GM12878 (cell line): ENCODE data around the gene DNA2. TPM values are rescaled to one million over a fixed set of nuclear protein-coding genes. Genes with fewer than 3 reads are reported as not detected.
"Not testable (repeated sequence)": the region's sequence is repeated elsewhere in the genome, so short reads cannot be mapped to it uniquely, and the experiment has no call there.

Experiments used
- ATAC-seq: fragments of 200-7000 bp; cut with Tn5 transposase; 3 replicates; pipeline ENCODE4 v1.9.1; 2020; ENCODE audit warnings: mild to moderate bottlenecking, moderate library complexity
- BruUV-seq: library from RNA; stranded (reverse); fragments of 400-500 nt; replicated peaks from 2 replicates; lab custom pipeline; 2021; lab: Mats Ljungman, UMichigan
- CTCF ChIA-PET: fragments of 300-600 bp; sonication (Branson Sonifier 250); formaldehyde crosslinking; extraction: SDS; loops from one replicate; lab custom pipeline; 2021; ENCODE audit warnings: inconsistent platforms; lab: Yijun Ruan, JAX
- POLR2A ChIA-PET: fragments of 350-600 bp; formaldehyde crosslinking; extraction: SDS; loops from one replicate; lab custom pipeline; 2021; ENCODE audit warnings: inconsistent platforms; lab: Charles Lee
- RAD21 ChIA-PET: fragments of 300-600 bp; sonication (Branson Sonifier 250); formaldehyde crosslinking; loops from one replicate; lab custom pipeline; 2023; ENCODE audit warnings: antibody characterized with exemption; ENCODE audit not compliant: unreplicated experiment; lab: Charles Lee
- SMC1A ChIA-PET: fragments of 300-600 bp; sonication (Branson Sonifier 250); formaldehyde crosslinking; loops from one replicate; lab custom pipeline; 2023; ENCODE audit not compliant: unreplicated experiment, uncharacterized antibody; lab: Charles Lee
- DNase-seq: peaks from one replicate; pipeline ENCODE4 v3.0.0-alpha.2; 2011; ENCODE audit warnings: low read depth, low spot score
- FAIRE-seq: peaks from 3 replicates; lab custom pipeline; 2011; peaks lifted over from hg19 to GRCh38; lab: Jason Lieb, UNC
- H2AFZ ChIP-seq: 2 replicates; pipeline ENCODE4 v1.6.0; 2011; ENCODE audit warnings: low read depth, low read length, control low read depth; ENCODE audit not compliant: control insufficient read depth
- H3K27ac ChIP-seq: 2 replicates; pipeline ENCODE4 v1.5.1; 2011; ENCODE audit warnings: control low read depth; ENCODE audit not compliant: control insufficient read depth, insufficient read depth
- H3K27me3 ChIP-seq, 2 experiments: replicated peaks in 1 of 2; 2 replicates each; pipeline versions ENCODE4 v1.6.0 to v1.6.1; 2011; ENCODE audit warnings: low read length in 1 of 2; ENCODE audit not compliant: control insufficient read depth in 2 of 2, insufficient read depth in 2 of 2
- H3K36me3 ChIP-seq, 2 experiments: 2 replicates each; pipeline ENCODE4 v1.5.1; 2011; ENCODE audit warnings: low read length in 1 of 2; ENCODE audit not compliant: control insufficient read depth in 2 of 2, insufficient read depth in 2 of 2
- H3K4me1 ChIP-seq: 2 replicates; pipeline ENCODE4 v1.6.1; 2011; ENCODE audit warnings: mild to moderate bottlenecking, low read length, moderate library complexity, mixed read lengths; ENCODE audit not compliant: control insufficient read depth, insufficient read depth
- H3K4me2 ChIP-seq: 2 replicates; pipeline ENCODE4 v1.6.0; 2011; ENCODE audit warnings: control low read depth; ENCODE audit not compliant: control insufficient read depth, insufficient read depth
- H3K4me3 ChIP-seq: fragments of 200-600 bp; sonication (generic); 2 replicates; pipeline ENCODE4 v1.5.1; 2016
- H3K79me2 ChIP-seq: 2 replicates; pipeline ENCODE4 v1.6.0; 2011; ENCODE audit warnings: low read length; ENCODE audit not compliant: control insufficient read depth, insufficient read depth
- H3K9ac ChIP-seq: 2 replicates; pipeline ENCODE4 v1.8.0; 2011; ENCODE audit warnings: low read length, control low read depth, mixed read lengths; ENCODE audit not compliant: control insufficient read depth, insufficient read depth
- H3K9me3 ChIP-seq: replicated peaks from 3 replicates; pipeline ENCODE4 v1.5.1; 2011; ENCODE audit warnings: mild to moderate bottlenecking, low read length; ENCODE audit not compliant: control insufficient read depth, insufficient read depth
- H4K20me1 ChIP-seq: 2 replicates; pipeline ENCODE4 v1.6.0; 2011; ENCODE audit not compliant: control insufficient read depth, insufficient read depth
- ATF3 ChIP-seq: IDR thresholded peaks from 2 replicates; pipeline ENCODE4 v1.6.1; 2011; ENCODE audit warnings: low read depth, mild to moderate bottlenecking, low read length, moderate library complexity, borderline replicate concordance; ENCODE audit errors: extremely low read depth
- BMI1 ChIP-seq: fragments of 450-650 bp; IDR thresholded peaks from 2 replicates; pipeline ENCODE4 v1.6.1; 2016; ENCODE audit warnings: mild to moderate bottlenecking, moderate library complexity, borderline replicate concordance
- JUND ChIP-seq: IDR thresholded peaks from 2 replicates; pipeline ENCODE4 v1.6.1; 2012; ENCODE audit warnings: low read depth, mild to moderate bottlenecking, low read length, improper control_type of control experiment, moderate library complexity
- LARP7 ChIP-seq: fragments of 450-650 bp; IDR thresholded peaks from 2 replicates; pipeline ENCODE4 v1.6.1; 2017; ENCODE audit warnings: mild to moderate bottlenecking
- TBL1XR1 ChIP-seq: IDR thresholded peaks from 2 replicates; pipeline ENCODE4 v1.6.1; 2012; ENCODE audit warnings: low read depth, low read length, improper control_type of control experiment
- ZNF274 ChIP-seq: IDR thresholded peaks from one replicate; pipeline ENCODE4 v1.8.0; 2011; ENCODE audit not compliant: insufficient read length, insufficient read depth
- ZNF592 ChIP-seq: fragments of 450-650 bp; IDR thresholded peaks from 2 replicates; pipeline ENCODE4 v1.6.1; 2017; ENCODE audit warnings: mild to moderate bottlenecking, moderate library complexity
- WGBS: methylation state at CpG from one replicate; pipeline ENCODE4 v1.1.6; 2016; ENCODE audit warnings: low lambda C conversion rate; ENCODE audit not compliant: insufficient replicate concordance, insufficient coverage; ENCODE audit errors: missing lambda C conversion rate; 5-methylcytosine and 5-hydroxymethylcytosine counted together
- in situ Hi-C: fragments of 300-500 bp; cut with MboI; formaldehyde crosslinking; loops from 9 replicates; pipeline ENCODE4 v1.14.3; 2018; ENCODE audit warnings: mixed read lengths
- intact Hi-C: fragments of 100-400 bp; cut with micrococcal nuclease; formaldehyde crosslinking; loops from one replicate; pipeline ENCODE4 v1.14.2; 2022; ENCODE audit not compliant: unreplicated experiment
- polyA plus RNA-seq, 11 experiments: library from polyadenylated mRNA; depleted of rRNA in 4 of 11; unstranded in 6 of 11; stranded (reverse) in 5 of 11; fragments of >200 nt; fragmentation: Nextera tagmentation in 4 of 11; fragmentation: Illumina TruSeq in 1 of 11; extraction: Ambion mirVana in 4 of 11; extraction: Trizol in 1 of 11; gene quantifications; 1 replicate in 1 of 11; 2 replicates in 10 of 11; pipeline versions ENCODE4 v1.2.1 to v1.2.3, GENCODE V29; 2011 to 2016; ENCODE audit warnings: inconsistent platforms in 2 of 11, missing spikeins in 2 of 11, low read depth in 1 of 11
- total RNA-seq, 4 experiments: library from RNA; depleted of rRNA in 3 of 4; stranded (reverse); fragments of >200 nt in 3 of 4; fragmentation: Illumina TruSeq in 1 of 4; extraction: Trizol in 1 of 4; gene quantifications; 2 replicates each; pipeline versions ENCODE4 v1.2.1 to v1.2.3, GENCODE V29; 2013 to 2021

Gene DNA2
- total and polyA plus RNA-seq, 10 of the 15 experiments (the other 5 are each of a cell fraction or from before 2014, with no cell fraction given): 17.7 to 41.8 (median 28.4) TPM

DNA sequence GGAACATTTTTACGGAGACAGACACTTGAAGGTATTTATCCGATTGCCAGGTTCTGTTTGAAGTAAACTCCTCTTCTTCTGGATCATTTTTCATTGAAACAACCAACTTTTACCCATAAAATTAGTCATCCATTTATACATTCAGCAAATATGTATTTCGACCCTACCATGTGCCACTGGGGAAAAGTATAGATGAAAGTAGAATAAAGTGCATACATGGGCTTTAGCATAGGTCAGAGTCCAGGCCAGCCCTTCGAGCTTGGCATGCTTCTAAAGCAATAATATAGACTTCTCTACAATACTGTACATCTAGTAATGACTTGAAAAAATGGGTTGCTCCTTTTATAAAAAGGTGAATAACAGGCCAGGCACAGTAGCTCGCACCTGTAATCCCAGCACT lies 45.4 kb upstream of the DNA2 start:
- RAD21 ChIA-PET: no interaction called here
- 97% methylated on average over 5 of the region's 5 CpGs for WGBS
- H3K27me3 ChIP-seq: no peaks in the 10 kb centered on the region
- CTCF ChIA-PET: no interaction called here
- no peaks in the 10 kb centered on the region for H3K79me2 ChIP-seq
- H2AFZ ChIP-seq: no peak overlapping the region
- H3K4me3 ChIP-seq: no peak overlapping the region
- BruUV-seq: TSS peak; percentile 16
- in situ Hi-C loops: no loop called here
- H3K4me2 ChIP-seq: no peak overlapping the region
- SMC1A ChIA-PET: no interaction called here
- DNase-seq: no peak
- H3K4me1 ChIP-seq: no peaks in the 10 kb centered on the region
- no peaks in the 10 kb centered on the region; a peak in 2 of 4 replicates for H3K36me3 ChIP-seq
- no peak for ATAC-seq
- no peak for FAIRE-seq
- intact Hi-C loops: no loop called here
- no peaks in the 10 kb centered on the region for H3K9me3 ChIP-seq
- no peak for TF ChIP-seq JUND
- no peak for TF ChIP-seq BMI1
- TF ChIP-seq LARP7: no peak
- no peak overlapping the region for H3K27ac ChIP-seq
- POLR2A ChIA-PET: no interaction called here
- H3K9ac ChIP-seq: no peak overlapping the region
- H4K20me1 ChIP-seq: no peaks in the 10 kb centered on the region

DNA sequence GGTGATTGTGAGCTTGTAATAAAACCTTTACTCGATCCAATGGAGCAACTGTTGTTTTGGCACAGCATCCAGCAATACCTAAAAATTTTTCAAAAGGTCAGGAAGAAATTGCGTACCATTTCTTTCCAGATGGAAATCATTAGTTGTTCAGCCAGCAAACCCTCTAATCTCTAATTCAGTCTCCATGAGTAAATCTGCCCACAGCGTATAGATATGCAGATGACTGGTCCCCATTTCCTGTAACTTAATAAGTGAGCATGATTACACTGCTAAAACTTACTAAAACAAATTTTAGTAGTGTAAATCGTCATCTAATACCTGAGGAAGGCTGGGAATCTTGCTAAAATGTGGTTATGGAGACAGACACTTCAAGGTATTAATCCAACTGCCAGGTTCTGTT lies 45.0 kb upstream of the DNA2 start:
- Histone ChIP-seq H3K79me2 (no peaks in the 10 kb centered on the region), H2AFZ (no peak overlapping the region), H3K4me1 (no peaks in the 10 kb centered on the region), H3K9me3 (no peaks in the 10 kb centered on the region), H3K27me3 (no peaks in the 10 kb centered on the region), H4K20me1 (no peaks in the 10 kb centered on the region), H3K36me3 (no peaks in the 10 kb centered on the region; a peak in 2 of 4 replicates), H3K27ac (no peak overlapping the region), H3K4me2 (no peak overlapping the region), H3K9ac (no peak overlapping the region), H3K4me3 (no peak overlapping the region)
- ChIA-PET SMC1A (no interaction called here), CTCF (no interaction called here), POLR2A (no interaction called here), RAD21 (no interaction called here)
- in situ Hi-C loops (no loop called here), intact Hi-C loops (no loop called here)
- 63% methylated on average over 4 of the region's 4 CpGs for WGBS
- no peak for TF ChIP-seq ATF3
- TF ChIP-seq TBL1XR1: no peak
- TF ChIP-seq ZNF274: no peak
- no peak for TF ChIP-seq ZNF592
- no TSS peak for BruUV-seq
- DNase-seq (no peak), ATAC-seq (no peak), FAIRE-seq (no peak)

GRCh38 chr10:68516216-68516615 lies 44.4 kb upstream of the DNA2 start:
- H3K4me2 ChIP-seq: not testable (repeated sequence)

More at GRCh38 chr10:68516216-68516615, 44.4 kb upstream of the DNA2 start:
- in situ Hi-C loops, intact Hi-C loops, H3K27ac ChIP-seq, RAD21 ChIA-PET, H4K20me1 ChIP-seq, CTCF ChIA-PET, FAIRE-seq, BruUV-seq, POLR2A ChIA-PET, H3K4me1 ChIP-seq, H3K79me2 ChIP-seq, H3K9me3 ChIP-seq, H3K36me3 ChIP-seq, DNase-seq, ATAC-seq, H3K4me3 ChIP-seq, SMC1A ChIA-PET, H2AFZ ChIP-seq, H3K9ac ChIP-seq, H3K27me3 ChIP-seq: not testable (repeated sequence)
- WGBS: 100% methylated on average over 2 of the region's 2 CpGs
